ENCODE measurements around the gene SYT1. TPM values are rescaled to one million over a fixed set of nuclear protein-coding genes. Genes with fewer than 3 reads are reported as not detected.

Gene SYT1
- total RNA-seq, 4 donors from 2014 or later, result 1.1 to 3.7 (median 1.9) TPM

DNA sequence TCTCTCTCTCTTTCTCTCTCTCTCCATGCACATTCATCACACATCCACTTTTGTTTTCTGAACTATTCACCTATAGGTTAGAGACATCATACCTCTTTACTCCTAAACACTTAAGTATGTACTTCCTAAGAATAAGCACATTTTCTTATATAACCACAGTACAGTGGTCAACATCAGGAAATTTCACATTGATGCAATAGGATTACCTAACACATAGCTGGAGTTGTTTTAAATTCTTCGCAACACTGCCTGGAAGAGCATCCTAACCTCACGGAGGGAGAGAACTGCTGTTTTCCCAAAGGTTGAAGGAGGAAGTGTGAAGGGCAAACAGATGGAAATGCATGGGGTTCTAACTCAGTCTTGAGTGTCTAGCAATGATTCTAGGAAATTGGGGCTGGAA lies 159.2 kb downstream of the SYT1 start:
- no peak for TF ChIP-seq CTCF (IDR thresholded peaks at IDR 0.05; ENCODE audit: low read depth)

DNA sequence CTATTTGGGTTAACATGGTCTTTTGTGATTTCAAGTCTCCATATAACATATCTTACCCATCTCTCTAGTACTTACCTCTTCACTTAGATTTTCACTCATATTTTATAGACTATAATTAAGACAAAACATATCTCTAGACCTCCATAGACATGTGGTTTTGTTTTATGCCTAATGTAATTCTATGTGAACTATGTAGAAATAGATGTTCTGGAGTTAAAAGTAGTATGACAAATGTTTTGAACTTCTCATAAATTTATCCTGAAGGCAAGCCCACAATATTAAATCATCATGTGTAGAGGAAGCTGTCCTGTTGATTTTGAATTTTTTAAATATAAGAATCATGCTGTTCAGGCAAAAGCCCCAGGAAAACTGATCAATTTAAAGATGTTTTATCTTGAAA lies 169.2 kb downstream of the SYT1 start:
- TF ChIP-seq CTCF (IDR thresholded peaks at IDR 0.05; ENCODE audit: low read depth), result no peak

DNA sequence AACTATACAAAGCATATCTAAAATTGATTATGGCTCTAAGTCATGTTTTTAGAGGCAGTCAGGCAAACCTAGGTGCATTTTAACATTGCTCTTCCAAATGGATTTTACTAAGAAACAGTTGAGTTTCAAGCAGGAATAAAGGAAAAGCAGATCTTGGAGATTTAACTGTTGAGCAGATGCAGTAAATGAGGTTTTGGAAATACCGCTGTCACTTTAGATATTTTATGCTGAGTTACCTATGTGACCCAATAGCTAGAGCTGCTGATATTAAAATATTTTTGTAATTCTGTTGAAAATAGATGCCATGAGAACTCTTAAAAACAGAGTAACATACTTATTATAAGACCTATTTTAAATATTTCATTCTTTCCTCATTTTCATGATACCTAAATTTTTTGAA lies 181.4 kb downstream of the SYT1 start:
- TF ChIP-seq CTCF (IDR thresholded peaks at IDR 0.05; ENCODE audit: low read depth), result no peak

DNA sequence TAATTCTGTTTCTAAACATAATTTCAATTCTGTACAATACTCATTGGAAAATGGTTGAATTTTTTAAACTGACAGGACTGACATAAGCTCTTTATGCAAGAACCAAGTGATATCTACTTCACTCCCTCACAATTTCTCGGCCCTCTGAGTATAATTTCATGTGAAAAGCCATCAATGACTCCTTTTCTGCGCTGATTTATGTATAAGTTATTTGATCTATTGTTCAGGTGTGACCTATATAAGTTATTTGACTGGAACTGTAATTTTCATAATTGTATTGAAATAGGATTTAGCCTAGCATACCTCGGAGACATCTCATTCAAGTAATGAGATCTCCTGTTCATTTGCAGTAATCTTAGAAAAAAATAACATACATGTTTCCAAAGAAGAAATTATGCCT lies 184.4 kb downstream of the SYT1 start:
- TF ChIP-seq CTCF (IDR thresholded peaks at IDR 0.05; ENCODE audit: low read depth), result no peak

- TF ChIP-seq CTCF (IDR thresholded peaks at IDR 0.05; ENCODE audit: low read depth), result no peak
These were observed 188.8 kb downstream of the SYT1 start for GRCh38 chr12:79053394-79053793.

GRCh38 chr12:79055926-79056674 lies 191.5 kb downstream of the SYT1 start:
- TF ChIP-seq CTCF (IDR thresholded peaks at IDR 0.05; ENCODE audit: low read depth), result no peak

GRCh38 chr12:79056775-79057174 lies 192.2 kb downstream of the SYT1 start:
- no peak for TF ChIP-seq CTCF (IDR thresholded peaks at IDR 0.05; ENCODE audit: low read depth)
